ENCODE results near the gene CD109. TPM values are rescaled to one million over a fixed set of nuclear protein-coding genes. Genes with fewer than 3 reads are reported as not detected.
"Not testable (repeated sequence)": the region's sequence is repeated elsewhere in the genome, so short reads cannot be mapped to it uniquely, and the experiment has no call there.

The CD109 gene
- total RNA-seq, 2 donors from 2014 or later, result 2.2 to 4.3 TPM

GRCh38 chr6:73747289-73747688 is 51.3 kb downstream of the CD109 start:
- DNase-seq, result no peak
- no peak for ATAC-seq
- intact Hi-C loops (cut with DNase I, micrococcal nuclease), result no loop called here

- intact Hi-C loops (cut with DNase I, micrococcal nuclease), result no loop called here
- ATAC-seq (no peak), DNase-seq (no peak)
Observed at GRCh38 chr6:73752943-73753342, 56.9 kb downstream of the CD109 start.

GRCh38 chr6:73766040-73766439 is 70.0 kb downstream of the CD109 start:
- intact Hi-C loops (cut with DNase I, micrococcal nuclease), result no loop called here
- ATAC-seq (no peak), DNase-seq (no peak)

GRCh38 chr6:73768558-73768957 is 72.6 kb downstream of the CD109 start:
- ATAC-seq (no peak), DNase-seq (no peak)
- intact Hi-C loops (cut with DNase I, micrococcal nuclease), result no loop called here

GRCh38 chr6:73769976-73770375 is 74.0 kb downstream of the CD109 start:
- no peak for DNase-seq
- no peak for ATAC-seq
- intact Hi-C loops (cut with DNase I, micrococcal nuclease), result no loop called here

- ATAC-seq, result no peak
- DNase-seq, result peak in 1 of 2 donors; percentile 28
- intact Hi-C loops (cut with DNase I, micrococcal nuclease), result no loop called here
Observed at GRCh38 chr6:73774311-73774774, 78.3 kb downstream of the CD109 start.

GRCh38 chr6:73779943-73780342 is 83.9 kb downstream of the CD109 start:
- DNase-seq, result no peak
- intact Hi-C loops (cut with DNase I, micrococcal nuclease), result no loop called here
- no peak for ATAC-seq

GRCh38 chr6:73782911-73783310 is 86.9 kb downstream of the CD109 start:
- no peak for DNase-seq
- ATAC-seq, result no peak
- intact Hi-C loops (cut with DNase I, micrococcal nuclease), result no loop called here

GRCh38 chr6:73784726-73785505 is 88.9 kb downstream of the CD109 start:
- DNase-seq, result no peak
- intact Hi-C loops (cut with DNase I, micrococcal nuclease), result no loop called here
- ATAC-seq, result no peak

- ATAC-seq (no peak), DNase-seq (no peak)
- intact Hi-C loops (cut with DNase I, micrococcal nuclease), result no loop called here
Observed at GRCh38 chr6:73790574-73790973, 94.6 kb downstream of the CD109 start.

- DNase-seq (no peak), ATAC-seq (no peak)
- intact Hi-C loops (cut with DNase I, micrococcal nuclease), result no loop called here
Observed at GRCh38 chr6:73791336-73791735, 95.3 kb downstream of the CD109 start.

- DNase-seq (no peak), ATAC-seq (no peak)
- intact Hi-C loops (cut with DNase I, micrococcal nuclease), result no loop called here
Observed at GRCh38 chr6:73792738-73793137, 96.7 kb downstream of the CD109 start.

- intact Hi-C loops (cut with DNase I, micrococcal nuclease), result no loop called here
- ATAC-seq (no peak), DNase-seq (no peak)
Observed at GRCh38 chr6:73796881-73797280, 100.9 kb downstream of the CD109 start.

- ATAC-seq, result no peak
- no peak for DNase-seq
- intact Hi-C loops (cut with DNase I, micrococcal nuclease), result no loop called here
Observed at GRCh38 chr6:73797861-73798260, 101.9 kb downstream of the CD109 start.

GRCh38 chr6:73798592-73798991 is 102.6 kb downstream of the CD109 start:
- ATAC-seq (no peak), DNase-seq (peak; percentile 6 to 28)
- intact Hi-C loops (cut with DNase I, micrococcal nuclease), result no loop called here

- ATAC-seq (no peak), DNase-seq (no peak)
- intact Hi-C loops (cut with DNase I, micrococcal nuclease), result no loop called here
Observed at GRCh38 chr6:73800997-73801396, 105.0 kb downstream of the CD109 start.

GRCh38 chr6:73801652-73802268 is 105.8 kb downstream of the CD109 start:
- no peak for ATAC-seq
- no peak for DNase-seq
- intact Hi-C loops (cut with DNase I, micrococcal nuclease), result no loop called here

GRCh38 chr6:73802366-73802765 is 106.4 kb downstream of the CD109 start:
- intact Hi-C loops (cut with DNase I, micrococcal nuclease), result no loop called here
- DNase-seq (no peak), ATAC-seq (no peak)

- DNase-seq (peak in 1 of 2 donors; percentile 27), ATAC-seq (no peak)
- intact Hi-C loops (cut with DNase I, micrococcal nuclease), result no loop called here
Observed at GRCh38 chr6:73803562-73804241, 107.7 kb downstream of the CD109 start.

- intact Hi-C loops (cut with DNase I, micrococcal nuclease); ATAC-seq; DNase-seq: not testable (repeated sequence)
Observed at GRCh38 chr6:73805221-73805620, 109.2 kb downstream of the CD109 start.
